CD4-positive, alpha-beta T cell treated with Interleukin-10 for 1 hour (primary cell): ENCODE measurements around the gene GRIK5.

Experiments
- DNase-seq: peaks from one replicate; pipeline ENCODE4 v3.0.0-alpha.2; 2020

GRIK5 gene

GRCh38 chr19:42093926-42094325 lies 23.9 kb upstream of the GRIK5 start:
- DNase-seq, result no peak

GRCh38 chr19:42093505-42093904 lies 23.5 kb upstream of the GRIK5 start:
- no peak for DNase-seq

- peak; percentile 51 for DNase-seq
Measured at GRCh38 chr19:42092350-42092749, 22.3 kb upstream of the GRIK5 start.

- DNase-seq, result no peak
Measured at GRCh38 chr19:42091742-42092141, 21.7 kb upstream of the GRIK5 start.

- DNase-seq, result no peak
Measured at GRCh38 chr19:42091300-42091699, 21.3 kb upstream of the GRIK5 start.

- no peak for DNase-seq
Measured at GRCh38 chr19:42090672-42091071, 20.7 kb upstream of the GRIK5 start.

GRCh38 chr19:42089772-42090171 lies 19.8 kb upstream of the GRIK5 start:
- DNase-seq, result no peak

- DNase-seq, result no peak
Measured at GRCh38 chr19:42089191-42089750, 19.3 kb upstream of the GRIK5 start.

GRCh38 chr19:42088471-42089190 lies 18.6 kb upstream of the GRIK5 start:
- DNase-seq, result no peak

GRCh38 chr19:42086770-42087550 lies 17.0 kb upstream of the GRIK5 start:
- no peak for DNase-seq

GRCh38 chr19:42086188-42086736 lies 16.3 kb upstream of the GRIK5 start:
- no peak for DNase-seq

- no peak for DNase-seq
Measured at GRCh38 chr19:42083537-42083936, 13.5 kb upstream of the GRIK5 start.

- peak; percentile 34 for DNase-seq
Measured at GRCh38 chr19:42081584-42082203, 11.7 kb upstream of the GRIK5 start.

- no peak for DNase-seq
Measured at GRCh38 chr19:42080764-42081375, 10.9 kb upstream of the GRIK5 start.

- DNase-seq, result no peak
Measured at GRCh38 chr19:42079886-42080763, 10.1 kb upstream of the GRIK5 start.

GRCh38 chr19:42079276-42079669 lies 9.3 kb upstream of the GRIK5 start:
- no peak for DNase-seq

GRCh38 chr19:42078538-42079275 lies 8.7 kb upstream of the GRIK5 start:
- no peak for DNase-seq

- no peak for DNase-seq
Measured at GRCh38 chr19:42078058-42078457, 8.1 kb upstream of the GRIK5 start.

GRCh38 chr19:42076380-42076944 lies 6.5 kb upstream of the GRIK5 start:
- no peak for DNase-seq

GRCh38 chr19:42075616-42076379 lies 5.8 kb upstream of the GRIK5 start, which contains the start of gene ZNF574:
TSS of gene ZNF574 (plus strand) at chr19:42076166. CDS start at chr19:42078607, 2,441 bp downstream.
- DNase-seq, result peak; percentile 99
